Stimulated activated CD8-positive, alpha-beta memory T cell treated with anti-CD3 and anti-CD28 coated beads, Interleukin-15, amount 100 ng/mL, for 4 hours (primary cell): ENCODE measurements around the gene CHRNA10.

Experiments used
- DNase-seq, 2 donors: peaks; one replicate each; pipeline ENCODE4 v3.0.0-alpha.2; 2020; ENCODE audit warnings: low read depth in 2 of 2

CHRNA10 gene

GRCh38 chr11:3671334-3672254 is at the start of gene CHRNA10:
Gene CHRNA10, minus strand, starts transcription at chr11:3671384. Its CDS starts 72 bp downstream, at chr11:3671312.
- no peak for DNase-seq

GRCh38 chr11:3712274-3712673 is 41.1 kb upstream of the CHRNA10 start:
- no peak for DNase-seq

- no peak for DNase-seq
Observed at GRCh38 chr11:3710485-3711259, 39.5 kb upstream of the CHRNA10 start.

- DNase-seq, result no peak
Observed at GRCh38 chr11:3709977-3710376, 38.8 kb upstream of the CHRNA10 start.

GRCh38 chr11:3707176-3707575 is 36.0 kb upstream of the CHRNA10 start:
- no peak for DNase-seq

- no peak for DNase-seq
Observed at GRCh38 chr11:3703383-3703782, 32.2 kb upstream of the CHRNA10 start.

GRCh38 chr11:3700910-3701309 is 29.7 kb upstream of the CHRNA10 start:
- DNase-seq, result no peak

GRCh38 chr11:3700410-3700809 is 29.2 kb upstream of the CHRNA10 start:
- no peak for DNase-seq

- DNase-seq, result no peak
Observed at GRCh38 chr11:3686751-3687150, 15.6 kb upstream of the CHRNA10 start.

GRCh38 chr11:3685923-3686322 is 14.7 kb upstream of the CHRNA10 start:
- no peak for DNase-seq

GRCh38 chr11:3684819-3685172 is 13.6 kb upstream of the CHRNA10 start:
- no peak for DNase-seq

- no peak for DNase-seq
Observed at GRCh38 chr11:3684129-3684818, 13.1 kb upstream of the CHRNA10 start.

- no peak for DNase-seq
Observed at GRCh38 chr11:3683039-3683438, 11.9 kb upstream of the CHRNA10 start.

GRCh38 chr11:3679077-3679476 is 7.9 kb upstream of the CHRNA10 start:
- DNase-seq, result no peak

GRCh38 chr11:3675971-3676370 is 4.8 kb upstream of the CHRNA10 start:
- DNase-seq, result no peak

GRCh38 chr11:3674189-3674588 is 3.0 kb upstream of the CHRNA10 start:
- DNase-seq, result no peak

- no peak for DNase-seq
Observed at GRCh38 chr11:3669742-3670183, 1.4 kb downstream of the CHRNA10 start.

- no peak for DNase-seq
Observed at GRCh38 chr11:3669128-3669527, 2.1 kb downstream of the CHRNA10 start.

GRCh38 chr11:3667149-3668035 is 3.8 kb downstream of the CHRNA10 start:
- no peak for DNase-seq

GRCh38 chr11:3666023-3666530 is 5.1 kb downstream of the CHRNA10 start:
- DNase-seq, result no peak
